ENCODE data around the gene DNALI1. TPM values are rescaled to one million over a fixed set of nuclear protein-coding genes. Genes with fewer than 3 reads are reported as not detected.
"Not testable (repeated sequence)": the region's sequence is repeated elsewhere in the genome, so short reads cannot be mapped to it uniquely, and the experiment has no call there.

DNALI1 gene
- total RNA-seq, 1 donor from 2014 or later, result 13.2 TPM

DNA sequence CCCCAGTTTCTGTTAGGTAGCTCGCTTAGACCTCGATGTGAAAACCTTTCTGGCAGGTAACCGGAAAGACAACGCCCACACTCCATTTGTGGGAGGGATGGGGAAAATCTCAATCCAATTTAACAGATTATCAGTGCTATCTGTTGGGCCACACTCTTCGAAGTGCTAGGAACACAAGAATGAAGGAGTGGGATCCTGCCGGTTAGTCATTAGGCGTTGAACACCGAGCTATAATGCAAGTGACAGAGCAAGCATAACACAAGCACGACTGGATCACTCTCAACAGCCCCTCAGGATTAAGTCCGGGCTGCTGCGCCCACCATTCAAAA, 3.2 kb upstream of the DNALI1 start:
- TF ChIP-seq, protein P1, sequence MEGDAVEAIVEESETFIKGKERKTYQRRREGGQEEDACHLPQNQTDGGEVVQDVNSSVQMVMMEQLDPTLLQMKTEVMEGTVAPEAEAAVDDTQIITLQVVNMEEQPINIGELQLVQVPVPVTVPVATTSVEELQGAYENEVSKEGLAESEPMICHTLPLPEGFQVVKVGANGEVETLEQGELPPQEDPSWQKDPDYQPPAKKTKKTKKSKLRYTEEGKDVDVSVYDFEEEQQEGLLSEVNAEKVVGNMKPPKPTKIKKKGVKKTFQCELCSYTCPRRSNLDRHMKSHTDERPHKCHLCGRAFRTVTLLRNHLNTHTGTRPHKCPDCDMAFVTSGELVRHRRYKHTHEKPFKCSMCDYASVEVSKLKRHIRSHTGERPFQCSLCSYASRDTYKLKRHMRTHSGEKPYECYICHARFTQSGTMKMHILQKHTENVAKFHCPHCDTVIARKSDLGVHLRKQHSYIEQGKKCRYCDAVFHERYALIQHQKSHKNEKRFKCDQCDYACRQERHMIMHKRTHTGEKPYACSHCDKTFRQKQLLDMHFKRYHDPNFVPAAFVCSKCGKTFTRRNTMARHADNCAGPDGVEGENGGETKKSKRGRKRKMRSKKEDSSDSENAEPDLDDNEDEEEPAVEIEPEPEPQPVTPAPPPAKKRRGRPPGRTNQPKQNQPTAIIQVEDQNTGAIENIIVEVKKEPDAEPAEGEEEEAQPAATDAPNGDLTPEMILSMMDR (IDR thresholded peaks at IDR 0.05), result no peak
- H3K27me3 ChIP-seq, result no peaks in the 10 kb centered on the region
- H3K4me3 ChIP-seq, result peak overlapping the region; percentile 99
- H3K4me1 ChIP-seq, result peaks cover 28% of the 10 kb centered on the region
- H3K36me3 ChIP-seq, result peaks cover 25% of the 10 kb centered on the region
- peak overlapping the region; percentile 96 for H3K27ac ChIP-seq
- no peaks in the 10 kb centered on the region for H3K9me3 ChIP-seq
- no peak for ATAC-seq
- no peak for DNase-seq
- intact Hi-C loops (cut with DNase I), result no loop called here

DNA sequence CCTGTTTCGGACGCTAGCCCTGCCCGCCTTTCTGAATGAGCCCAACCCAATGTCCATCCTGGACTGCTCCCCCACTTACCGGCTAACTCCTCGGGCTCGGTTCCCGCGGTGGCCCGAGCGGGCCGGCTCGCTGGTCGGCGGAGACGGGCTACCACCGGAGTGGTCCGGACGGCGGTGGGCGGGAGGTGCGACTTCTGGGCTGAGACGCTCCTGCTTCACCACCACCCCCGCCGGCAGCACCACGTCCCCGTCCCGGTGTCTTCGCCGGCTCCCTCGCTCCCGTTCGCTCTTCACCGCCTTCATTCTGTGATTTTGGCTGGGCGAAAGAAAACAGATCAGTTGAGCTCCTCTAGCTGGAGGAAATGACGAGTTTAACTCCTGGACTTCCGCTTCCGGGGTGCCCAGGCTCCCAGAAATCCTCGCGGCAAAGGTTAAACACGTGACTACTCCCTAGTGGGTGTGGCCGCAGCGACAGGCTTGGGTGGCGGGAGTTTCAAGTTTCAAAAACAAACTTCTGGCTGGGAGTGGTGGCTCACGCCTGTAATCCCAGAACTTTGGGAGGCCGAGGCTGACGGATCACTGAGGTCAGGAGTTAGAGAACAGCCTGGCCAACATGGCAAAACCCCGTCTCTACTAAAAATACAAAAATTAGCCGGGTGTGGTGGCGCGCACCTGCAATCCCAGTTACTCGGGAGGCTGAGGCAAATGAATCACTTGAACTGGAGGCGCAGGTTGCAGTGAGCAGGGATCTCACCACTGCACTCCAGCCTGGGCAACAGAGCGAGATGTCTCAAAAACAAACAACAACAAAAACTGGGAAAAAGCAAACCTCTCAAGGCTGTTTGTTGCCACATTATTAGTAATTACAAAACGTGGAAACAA, 2.6 kb upstream of the DNALI1 start, which contains the start of gene SNIP1:
TSS of gene SNIP1 (minus strand) at position 367 of the 882 bp plus-strand sequence. CDS start at position 303, 64 bp downstream.
- peaks cover 19% of the 10 kb centered on the region for H3K36me3 ChIP-seq
- DNase-seq (peak; percentile 92), ATAC-seq (peak; percentile 94)
- peak within 1 kb of the TSS; percentile 96 for H3K27ac ChIP-seq
- no peaks in the 10 kb centered on the region for H3K9me3 ChIP-seq
- H3K4me3 ChIP-seq, result peak within 1 kb of the TSS; percentile 99
- H3K27me3 ChIP-seq, result no peaks in the 10 kb centered on the region
- intact Hi-C loops (cut with DNase I), result no loop called here
- peaks cover 28% of the 10 kb centered on the region for H3K4me1 ChIP-seq
- TF ChIP-seq, protein P1 (IDR thresholded peaks at IDR 0.05), result no peak

DNA sequence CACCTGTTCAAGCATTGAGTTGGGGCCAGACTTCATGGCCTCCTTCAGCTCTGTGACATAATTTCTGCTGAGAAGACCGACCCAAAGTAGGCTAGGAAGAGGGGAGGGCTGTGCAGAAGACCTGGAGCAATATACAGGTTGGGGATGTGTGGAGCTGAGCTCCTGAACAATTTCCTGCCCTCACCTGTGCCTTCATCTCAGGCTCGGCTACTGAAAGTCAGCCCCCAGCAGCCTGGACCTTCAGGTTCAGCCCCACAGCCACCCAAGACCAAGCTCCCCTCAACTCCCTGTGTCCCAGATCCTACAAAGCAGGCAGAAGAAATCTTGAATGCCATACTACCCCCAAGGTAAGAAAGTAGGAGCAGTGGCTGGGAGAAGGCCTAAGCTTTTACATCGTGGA, 662 bp downstream of the DNALI1 start:
- intact Hi-C loops (cut with DNase I), result no loop called here
- peak overlapping the region; percentile 52 for H3K4me3 ChIP-seq
- H3K9me3 ChIP-seq, result no peaks in the 10 kb centered on the region
- ATAC-seq (no peak), DNase-seq (no peak)
- H3K36me3 ChIP-seq, result no peaks in the 10 kb centered on the region
- peak overlapping the region; percentile 87 for H3K27ac ChIP-seq
- peaks cover 18% of the 10 kb centered on the region for H3K4me1 ChIP-seq
- TF ChIP-seq, protein P1 (IDR thresholded peaks at IDR 0.05), result no peak
- H3K27me3 ChIP-seq, result no peaks in the 10 kb centered on the region

DNA sequence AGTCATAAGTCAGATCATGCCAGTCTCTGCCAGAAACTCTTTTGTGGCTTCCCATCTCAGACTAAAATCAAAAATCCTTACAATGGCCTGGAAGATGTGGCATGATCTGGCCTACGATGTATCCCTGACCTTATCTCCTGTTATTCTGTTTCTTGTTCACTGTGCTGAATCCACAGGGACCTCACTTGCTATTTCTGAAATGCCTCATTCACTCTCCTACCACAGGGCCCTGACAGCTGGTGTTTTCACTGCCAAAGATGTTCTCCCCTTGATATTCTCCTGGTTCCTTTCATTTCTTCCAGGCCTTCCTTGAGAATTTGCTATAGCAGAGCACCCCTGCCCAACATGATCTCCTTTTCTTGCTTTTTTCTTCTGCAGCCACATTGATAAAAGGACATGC, 1.7 kb downstream of the DNALI1 start:
- H3K9me3 ChIP-seq, result no peaks in the 10 kb centered on the region
- H3K4me3 ChIP-seq, result no peak overlapping the region
- DNase-seq, result no peak
- intact Hi-C loops (cut with DNase I), result no loop called here
- TF ChIP-seq, protein P1 (IDR thresholded peaks at IDR 0.05), result no peak
- no peak for ATAC-seq
- no peaks in the 10 kb centered on the region for H3K27me3 ChIP-seq
- peaks cover 8% of the 10 kb centered on the region for H3K4me1 ChIP-seq
- H3K27ac ChIP-seq, result no peak overlapping the region
- peaks cover 3% of the 10 kb centered on the region for H3K36me3 ChIP-seq

DNA sequence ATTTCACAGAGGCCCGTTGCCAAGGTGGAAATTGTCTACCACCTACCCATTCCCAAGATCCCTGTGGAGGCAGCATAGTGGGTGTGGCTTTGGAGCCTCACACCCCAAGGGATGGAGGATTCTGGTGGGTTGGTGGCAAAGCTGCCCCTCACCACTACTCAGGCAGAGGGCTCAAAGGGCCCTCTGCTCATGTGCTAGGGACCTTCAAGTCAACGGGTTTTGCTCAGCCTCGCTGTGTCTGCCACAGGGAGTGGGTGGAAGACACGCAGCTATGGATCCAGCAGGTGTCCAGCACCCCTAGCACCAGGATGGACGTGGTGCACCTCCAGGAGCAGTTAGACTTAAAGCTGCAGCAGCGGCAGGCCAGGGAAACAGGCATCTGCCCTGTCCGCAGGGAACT, 2.3 kb downstream of the DNALI1 start:
- Histone ChIP-seq H3K4me1 (peaks cover 7% of the 10 kb centered on the region), H3K27ac (no peak overlapping the region), H3K4me3 (no peak overlapping the region), H3K9me3 (no peaks in the 10 kb centered on the region), H3K36me3 (peaks cover 3% of the 10 kb centered on the region), H3K27me3 (no peaks in the 10 kb centered on the region)
- TF ChIP-seq, protein P1 (IDR thresholded peaks at IDR 0.05), result no peak
- DNase-seq (no peak), ATAC-seq (no peak)
- intact Hi-C loops (cut with DNase I), result no loop called here

DNA sequence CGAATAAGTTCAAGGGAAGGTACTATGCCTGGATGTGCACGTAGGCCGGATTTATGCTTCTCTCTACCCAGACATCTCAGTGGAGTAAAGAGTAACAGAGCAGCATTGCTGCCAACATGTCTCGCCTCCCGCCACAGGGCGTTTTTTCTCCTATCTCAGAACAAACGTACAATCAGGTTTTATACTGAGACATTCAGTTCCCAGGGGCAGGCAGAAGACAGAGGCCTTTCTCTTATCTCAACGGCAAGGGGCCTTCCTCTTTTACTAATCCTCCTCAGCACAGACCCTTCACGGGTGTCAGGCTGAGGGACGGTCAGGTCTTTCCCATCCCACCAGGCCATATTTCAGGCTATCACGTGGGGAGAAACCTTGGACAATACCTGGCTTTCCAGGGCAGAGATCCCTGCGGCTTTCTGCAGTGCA, 3.2 kb downstream of the DNALI1 start:
- H3K9me3 ChIP-seq; ATAC-seq; intact Hi-C loops (cut with DNase I); H3K27me3 ChIP-seq; H3K4me3 ChIP-seq; H3K27ac ChIP-seq; DNase-seq; H3K36me3 ChIP-seq; H3K4me1 ChIP-seq: not testable (repeated sequence)

Data from upper lobe of right lung (tissue), 1 donor.